HG03045 (cell line): ENCODE measurements around the gene LPP.
A peak's percentile ranks its signal among the peaks of the same experiment; 100 is the strongest.

Experiments used
- ATAC-seq: cut with Tn5 transposase; IDR thresholded peaks from one replicate; pipeline ENCODE4 v1.9.1; 2021; ENCODE audit warnings: mild to moderate bottlenecking, moderate library complexity; ENCODE audit not compliant: unreplicated experiment

The LPP gene

DNA sequence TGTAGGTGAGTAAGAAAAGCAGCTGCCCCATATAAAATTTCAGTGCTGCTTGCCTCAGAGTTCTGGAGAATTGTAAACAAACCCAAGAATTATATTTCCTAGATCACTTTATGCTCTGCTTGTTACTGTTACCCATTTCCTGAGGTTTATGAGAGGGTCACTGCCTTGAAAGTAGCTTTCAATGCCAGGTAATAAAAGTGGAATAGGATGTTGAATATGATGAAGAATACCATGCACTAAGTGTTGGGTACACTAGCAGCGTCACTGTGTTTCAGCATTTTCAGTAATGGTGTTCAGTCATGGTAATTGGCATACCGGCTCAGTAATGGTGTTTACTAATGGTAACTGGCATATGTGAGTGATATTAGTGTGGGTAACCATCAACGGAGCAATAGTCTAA, 568.0 kb downstream of the LPP start:
- ATAC-seq, result no peak

GRCh38 chr3:188722963-188723362, 569.0 kb downstream of the LPP start:
- ATAC-seq, result no peak

DNA sequence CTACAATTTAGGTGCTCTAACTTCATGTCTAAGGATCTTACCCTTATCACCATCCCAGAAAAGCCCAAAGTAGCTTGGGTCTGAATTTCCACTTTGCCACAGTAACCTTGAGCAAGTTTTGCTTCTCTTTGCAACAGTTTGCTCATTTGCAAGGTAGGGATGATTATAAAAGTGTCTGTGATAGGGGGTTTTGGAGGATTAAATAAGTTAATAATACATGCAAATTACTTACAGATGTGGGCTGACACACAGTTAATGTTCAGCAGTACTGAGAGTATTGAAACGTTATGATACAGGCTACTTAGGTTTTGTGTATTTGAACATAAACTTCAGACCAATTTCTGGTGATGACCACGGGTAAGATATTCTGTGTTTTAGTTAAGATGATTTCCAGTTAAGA, 573.1 kb downstream of the LPP start:
- ATAC-seq, result no peak

GRCh38 chr3:188728371-188728896, 574.5 kb downstream of the LPP start:
- no peak for ATAC-seq

DNA sequence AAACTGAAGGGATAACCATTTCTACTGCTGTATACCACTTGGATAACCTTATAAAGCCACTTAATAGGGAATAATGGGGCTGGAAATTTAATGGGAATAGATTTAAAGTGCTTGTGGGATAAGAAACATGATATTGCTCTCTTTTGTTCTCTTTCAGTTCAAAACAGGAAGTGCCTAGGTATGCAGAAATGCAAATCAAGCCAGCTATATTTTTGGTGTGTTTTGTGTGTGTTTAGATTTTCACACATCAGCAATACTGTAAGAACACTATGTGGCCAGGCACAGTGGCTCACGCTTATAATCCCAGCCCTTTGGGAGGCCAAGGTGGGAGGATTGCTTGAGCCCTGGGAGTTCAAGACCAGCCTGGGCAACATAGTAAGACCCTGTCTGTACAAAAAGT, 575.5 kb downstream of the LPP start:
- ATAC-seq, result no peak

GRCh38 chr3:188734395-188734794, 580.4 kb downstream of the LPP start:
- ATAC-seq, result no peak

DNA sequence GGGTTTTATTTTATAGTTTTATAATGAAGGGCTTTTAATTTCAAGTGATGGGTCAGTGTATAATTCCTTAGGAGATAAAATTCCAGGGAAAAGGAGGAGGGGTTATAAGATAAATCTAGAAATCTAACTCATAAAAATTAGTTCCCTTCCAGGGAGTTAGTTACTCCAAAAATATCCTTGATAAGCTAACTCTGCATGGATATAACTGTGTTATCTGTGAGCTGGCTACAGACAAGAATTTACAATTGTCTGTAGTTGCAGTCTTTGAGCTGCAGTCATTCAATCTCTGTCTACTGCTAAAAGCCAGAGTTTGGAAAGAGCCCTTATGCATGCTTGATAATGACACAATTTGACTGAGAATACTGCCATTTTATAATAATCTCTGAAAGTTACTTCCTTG, 585.6 kb downstream of the LPP start:
- ATAC-seq, result no peak

- no peak for ATAC-seq
Observed at GRCh38 chr3:188740010-188740409, 586.1 kb downstream of the LPP start.

DNA sequence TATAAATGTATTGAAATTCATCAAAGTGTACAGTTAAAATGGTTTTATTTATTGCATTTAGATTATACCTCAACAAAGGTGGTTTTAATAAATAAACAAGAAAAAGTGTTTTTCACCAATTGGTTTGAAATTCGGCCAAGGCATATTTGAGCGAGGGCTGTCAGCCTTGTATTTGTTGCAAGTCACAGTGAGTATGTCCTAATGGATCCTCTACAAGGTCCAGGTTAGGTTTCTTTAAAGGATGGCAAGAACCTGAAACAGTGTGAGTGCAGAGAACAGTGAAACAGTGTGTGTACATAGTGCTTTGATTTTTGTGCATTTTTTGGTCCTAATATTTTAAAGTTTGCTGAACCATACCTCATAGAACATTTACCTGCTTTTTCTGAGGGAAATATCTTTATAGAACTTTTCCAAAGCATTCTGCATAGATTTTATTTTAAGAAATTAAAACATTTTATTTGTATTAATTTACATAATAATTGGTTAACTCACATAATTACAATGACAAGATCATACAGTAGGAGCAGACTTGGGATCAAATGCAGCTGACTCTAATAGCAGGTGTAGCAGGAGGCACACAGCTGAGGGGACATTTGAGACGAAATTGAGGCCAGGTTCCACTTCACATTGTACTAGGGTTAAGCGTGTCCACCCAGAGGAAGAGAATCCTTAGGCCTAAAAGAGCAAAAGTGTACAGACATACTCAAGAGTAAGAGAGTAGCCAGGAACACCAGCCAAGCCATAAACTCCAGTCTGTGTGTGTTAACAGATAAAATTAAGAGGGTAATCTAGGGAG, 589.0 kb downstream of the LPP start:
- no peak for ATAC-seq

GRCh38 chr3:188744166-188744565, 590.2 kb downstream of the LPP start:
- no peak for ATAC-seq

- no peak for ATAC-seq
Observed at GRCh38 chr3:188745031-188745430, 591.1 kb downstream of the LPP start.

DNA sequence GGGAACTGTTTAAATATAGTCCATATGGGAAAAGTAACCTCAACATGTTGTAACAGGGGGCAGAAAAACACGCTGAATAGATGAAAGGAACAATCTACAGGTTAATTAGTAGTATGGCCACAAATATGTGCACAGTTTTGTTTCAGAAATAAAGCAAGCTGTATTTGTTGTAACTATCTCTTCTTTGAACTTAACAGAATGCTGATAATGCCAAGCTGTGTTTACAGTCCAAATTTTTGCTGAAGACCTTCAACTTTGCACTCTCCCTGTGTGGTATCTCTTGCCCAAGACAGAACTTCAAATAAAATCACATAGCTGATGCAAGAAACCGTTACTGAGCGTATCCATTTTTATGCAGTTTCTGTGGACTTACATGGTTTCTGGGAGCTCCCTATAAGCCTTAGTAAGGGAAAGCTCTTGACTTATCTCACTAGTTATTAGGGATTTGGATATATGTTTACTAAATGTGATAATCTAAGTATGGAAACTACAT, 592.4 kb downstream of the LPP start:
- no peak for ATAC-seq

DNA sequence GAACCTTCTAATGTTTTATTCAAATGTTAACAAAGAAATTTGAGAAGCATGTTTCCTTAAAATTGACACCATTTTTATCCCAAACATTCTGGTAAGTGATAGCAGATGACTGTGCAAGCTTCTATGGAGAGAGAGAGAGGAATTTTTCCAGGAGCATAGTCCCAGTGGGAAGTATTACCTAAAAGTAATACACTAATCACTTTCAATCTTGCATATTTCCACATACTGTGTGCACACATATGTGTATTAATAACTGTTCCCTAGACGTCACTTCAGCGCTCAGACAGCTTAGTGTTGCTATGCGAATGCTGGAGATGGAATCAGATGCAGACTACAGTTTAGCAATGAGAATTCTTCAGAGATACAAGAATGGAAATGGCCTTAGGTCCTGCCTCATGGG, 593.5 kb downstream of the LPP start:
- no peak for ATAC-seq

GRCh38 chr3:188749010-188749617, 595.2 kb downstream of the LPP start:
- ATAC-seq, result no peak

GRCh38 chr3:188749830-188750229, 595.9 kb downstream of the LPP start:
- no peak for ATAC-seq

DNA sequence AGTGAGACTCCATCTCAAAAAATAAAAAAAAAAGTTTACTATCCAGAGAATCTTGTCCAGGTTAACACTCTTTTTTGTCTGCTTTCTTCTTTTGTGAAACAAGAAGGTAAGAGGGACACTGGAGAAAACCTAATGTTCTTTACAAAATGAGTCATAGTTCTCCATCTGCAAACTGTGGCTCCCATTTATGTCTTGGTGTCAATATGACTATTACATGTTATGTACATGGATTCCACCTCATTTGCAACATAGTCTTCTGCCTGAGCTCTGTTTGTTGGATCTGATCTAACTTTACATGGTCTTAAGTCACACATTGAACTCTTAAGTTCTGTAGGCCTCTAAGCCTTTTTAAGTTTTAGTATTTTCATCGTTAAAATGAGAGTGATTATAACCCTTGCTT, 596.7 kb downstream of the LPP start:
- no peak for ATAC-seq

DNA sequence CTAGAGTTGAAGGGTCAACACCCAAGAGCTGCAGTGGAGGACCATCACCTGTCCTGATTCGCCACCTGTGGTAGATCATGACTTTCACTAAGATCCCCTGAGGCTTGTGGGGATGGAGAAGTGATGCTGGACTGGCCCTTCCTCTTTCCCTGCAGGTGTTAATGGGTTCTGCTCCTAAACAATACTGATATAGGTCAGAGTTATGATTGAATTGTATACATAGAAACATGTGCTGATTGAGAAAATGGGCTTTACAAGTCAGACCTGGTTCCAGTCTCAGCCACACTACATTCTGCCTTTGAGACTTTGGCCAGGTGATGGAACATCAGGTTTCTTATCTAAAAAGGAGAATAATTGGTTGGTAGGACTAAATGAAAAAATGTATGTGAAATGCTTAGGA, 598.9 kb downstream of the LPP start:
- peak; percentile 24 for ATAC-seq

GRCh38 chr3:188754267-188754666, 600.3 kb downstream of the LPP start:
- ATAC-seq, result no peak

DNA sequence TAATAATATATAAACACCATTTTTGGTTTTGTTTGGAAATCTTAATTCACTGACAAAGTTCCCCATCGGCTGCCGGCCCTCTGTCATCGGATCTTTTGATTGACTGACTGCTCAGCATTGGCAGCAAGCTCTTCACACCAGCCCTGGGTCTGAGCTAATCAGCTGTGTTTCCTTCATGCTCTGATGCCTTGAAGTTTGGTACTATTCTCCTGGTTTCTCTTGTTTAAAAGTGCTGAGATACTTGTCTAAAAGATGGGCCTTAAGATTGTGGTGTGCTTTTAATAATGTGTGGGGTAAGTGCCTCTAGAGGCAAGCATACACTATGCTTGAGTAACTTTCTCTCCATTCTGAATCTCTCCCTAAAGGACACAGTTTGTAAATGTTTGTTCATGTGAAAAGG, 602.3 kb downstream of the LPP start:
- no peak for ATAC-seq

DNA sequence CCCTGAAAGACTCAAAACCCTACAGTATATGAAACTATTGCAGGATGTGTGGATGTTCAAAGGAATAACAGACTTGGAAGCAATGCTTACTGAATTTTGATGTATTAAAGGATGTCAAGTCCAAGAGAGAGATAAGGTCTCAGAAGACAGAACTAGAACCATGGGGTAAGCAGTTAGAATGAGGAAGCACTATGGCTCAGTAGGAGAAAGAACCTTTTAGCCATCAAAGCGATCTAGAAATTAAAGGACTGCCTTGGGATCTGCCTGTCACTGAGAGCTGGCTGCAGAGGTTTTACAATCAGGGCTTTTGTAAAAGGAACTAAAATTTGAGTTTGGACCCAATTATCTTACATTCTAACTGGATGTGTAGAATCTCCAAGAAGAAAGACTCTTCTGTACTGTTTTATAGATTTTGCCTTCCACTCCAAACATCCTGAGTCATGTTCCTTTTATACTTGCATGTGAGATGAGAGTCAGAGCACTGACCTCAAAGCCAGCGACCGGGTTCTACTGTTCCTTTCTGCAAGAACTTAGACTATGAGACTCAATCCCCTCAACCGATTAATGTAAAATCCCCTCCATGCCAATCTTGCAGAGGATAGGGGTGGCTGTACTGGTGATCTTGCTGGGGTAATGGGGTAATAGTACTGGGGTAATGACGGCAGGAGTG, 605.5 kb downstream of the LPP start:
- no peak for ATAC-seq

- ATAC-seq, result no peak
Observed at GRCh38 chr3:188760408-188760807, 606.5 kb downstream of the LPP start.

DNA sequence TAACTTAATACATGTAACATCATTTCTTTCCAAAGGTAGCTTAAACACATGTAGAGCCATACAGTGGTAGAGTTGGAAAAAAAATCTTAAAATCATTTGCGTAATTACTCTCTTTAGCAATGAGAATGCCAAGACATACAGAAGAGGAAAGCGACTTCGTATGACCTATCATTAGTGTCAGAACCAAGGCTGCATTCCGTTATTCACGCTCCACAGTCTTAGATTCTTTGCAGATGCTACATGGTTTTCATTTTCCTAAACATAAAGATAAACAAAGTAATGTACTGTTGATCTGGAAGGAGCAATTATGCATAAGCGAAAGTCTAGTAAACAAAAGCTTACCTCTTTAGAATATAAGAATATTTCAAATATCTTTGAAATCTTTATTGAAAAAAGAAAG, 607.5 kb downstream of the LPP start:
- ATAC-seq, result no peak
